CD4-positive, alpha-beta T cell treated with Interferon gamma for 1 hour (primary cell): ENCODE results near the gene VPS39.

ENCODE experiments used
- DNase-seq: peaks from one replicate; pipeline ENCODE4 v3.0.0-alpha.2; 2020

Gene VPS39

DNA sequence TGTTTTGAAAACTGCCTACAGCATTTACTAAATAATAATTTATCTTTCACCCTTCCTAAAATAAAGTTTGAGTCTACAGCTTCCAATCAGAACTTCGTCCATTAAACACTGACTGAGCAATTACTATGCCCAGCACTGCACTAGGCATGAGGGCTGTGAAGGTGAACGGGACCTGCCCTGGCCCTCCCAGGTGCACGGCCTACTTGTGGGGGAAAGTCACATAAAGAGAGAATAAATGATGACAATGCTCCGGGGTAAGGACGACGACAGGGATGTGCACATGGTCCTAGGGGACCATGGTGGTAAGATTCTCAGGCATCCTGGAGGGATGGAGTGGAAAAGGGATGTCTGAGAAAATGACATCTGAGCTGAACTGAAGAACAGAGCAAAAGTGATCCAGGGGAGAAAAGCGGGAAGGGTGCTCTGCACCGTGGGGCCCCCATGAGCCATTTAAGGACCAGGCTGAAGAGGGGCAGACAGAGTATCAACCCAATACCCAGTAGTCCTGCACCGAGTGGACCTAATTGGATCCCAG, 63.2 kb downstream of the VPS39 start:
- DNase-seq = no peak

DNA sequence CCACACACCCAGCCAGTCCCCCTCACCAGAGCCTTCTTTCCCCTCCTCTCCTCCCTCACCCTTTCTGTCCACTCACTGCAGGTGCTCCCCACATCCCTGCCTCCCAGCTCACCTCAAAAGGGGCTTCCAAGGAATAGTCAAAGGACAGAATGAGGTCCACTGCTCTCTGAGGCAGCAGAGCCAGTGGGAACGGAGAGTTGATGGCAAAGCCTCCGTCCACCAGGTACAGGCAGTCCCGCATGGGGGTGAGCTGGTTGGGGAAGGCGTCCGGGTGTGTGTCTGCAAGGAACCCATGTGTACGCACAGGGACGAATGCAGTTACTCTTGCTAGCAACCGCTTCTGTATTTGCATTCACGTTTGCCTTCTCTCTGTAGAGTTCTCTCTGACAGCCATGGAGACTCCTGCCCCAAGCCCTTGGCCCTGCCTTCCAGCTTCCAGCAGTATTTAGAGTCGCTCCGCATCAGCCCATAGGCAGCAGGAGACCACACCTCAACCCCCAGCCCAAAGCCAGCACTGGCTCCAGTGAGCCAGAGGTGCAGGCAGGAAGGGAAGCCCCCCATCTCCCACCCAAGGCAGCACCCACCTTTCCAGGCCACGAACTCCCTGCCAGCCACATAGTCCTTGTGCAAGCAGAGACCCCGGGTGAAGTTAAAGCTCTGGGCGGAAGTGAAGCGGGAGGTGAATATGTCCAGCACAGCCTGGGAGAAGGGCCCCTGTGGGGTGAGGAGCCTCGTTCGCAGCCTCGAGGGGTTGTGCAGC, 64.1 kb downstream of the VPS39 start:
- DNase-seq = no peak

DNA sequence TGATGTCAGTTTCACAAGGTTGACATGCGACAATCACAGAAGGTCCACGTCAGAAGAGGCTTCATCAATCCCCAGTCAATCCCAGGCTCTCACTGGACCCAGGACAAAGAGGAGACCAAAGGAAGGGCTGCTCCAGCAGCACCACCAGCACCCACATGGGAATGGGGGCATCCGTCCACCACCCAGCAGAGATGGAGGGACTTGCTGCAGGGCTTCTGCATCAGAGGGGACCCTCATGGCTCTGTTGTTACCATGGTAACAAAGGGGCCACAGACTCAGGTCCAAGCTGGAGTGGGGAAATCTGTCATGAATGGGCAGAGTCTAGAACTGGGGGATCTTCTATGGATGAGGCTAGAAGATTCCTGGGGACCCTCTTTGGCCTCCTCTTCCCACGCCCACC, 64.7 kb downstream of the VPS39 start:
- DNase-seq = no peak

DNA sequence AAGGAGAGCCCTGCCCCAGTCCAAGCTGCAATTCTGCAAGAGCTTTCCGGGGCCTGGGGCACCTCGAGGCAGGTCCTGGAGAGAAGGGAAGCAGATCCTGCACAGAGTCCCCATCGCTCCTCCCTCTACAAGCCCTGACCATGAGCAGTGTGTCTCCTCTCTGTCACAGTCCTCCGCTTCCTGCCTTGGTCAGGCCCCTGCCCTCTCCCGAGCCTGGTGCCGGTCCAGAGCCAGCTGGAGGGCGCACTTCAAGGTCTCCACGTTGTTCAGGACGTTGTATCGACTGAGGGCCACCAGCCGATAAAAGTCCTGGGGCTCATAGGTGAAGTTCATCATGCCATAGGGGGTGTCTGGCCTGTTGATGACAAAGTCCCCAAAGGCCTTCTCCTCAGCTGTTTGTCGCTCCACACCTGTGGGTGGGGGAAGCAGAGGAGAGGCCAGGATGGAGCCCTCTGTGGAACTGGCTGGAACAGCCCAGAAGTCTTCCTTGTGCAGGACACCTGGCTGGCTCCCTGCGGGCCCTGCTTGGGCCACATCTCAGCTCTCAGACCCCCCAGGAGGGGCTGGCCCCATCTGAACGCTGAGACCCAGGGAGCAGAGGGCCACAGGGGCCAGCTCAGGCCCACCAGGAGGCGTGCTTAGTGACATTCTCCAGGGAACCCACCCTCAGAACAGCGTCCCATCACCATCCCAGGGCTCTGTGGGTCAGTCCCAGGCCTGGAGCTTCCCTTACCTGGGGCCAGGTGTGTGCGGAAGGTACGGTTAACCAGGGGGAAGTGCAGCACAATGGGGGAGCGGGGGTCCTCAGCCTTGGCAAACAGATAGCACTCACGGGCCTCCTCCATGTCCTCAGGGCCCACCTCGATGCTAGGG, 66.1 kb downstream of the VPS39 start:
- no peak for DNase-seq

DNA sequence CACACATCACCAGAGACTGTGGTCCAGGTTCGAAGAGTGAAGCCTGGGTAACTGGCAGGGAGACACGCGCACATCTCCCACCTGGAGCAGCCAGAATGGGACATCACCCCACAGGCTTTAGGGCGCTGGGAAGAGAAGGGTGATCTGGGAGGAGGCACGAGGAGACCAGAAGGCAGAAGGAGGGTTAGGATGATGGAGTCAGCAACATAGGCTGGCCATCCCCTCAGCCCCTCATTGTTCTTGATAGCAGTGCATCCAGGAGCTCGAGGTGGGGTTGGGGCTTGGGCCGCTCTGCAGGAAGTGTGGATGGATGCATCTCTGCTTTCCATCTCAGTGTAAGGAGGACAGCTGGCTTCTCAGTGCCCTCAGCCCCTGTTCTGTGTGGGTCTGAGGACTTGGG, 66.9 kb downstream of the VPS39 start:
- no peak for DNase-seq

GRCh38 chr15:42140383-42141070, 67.6 kb downstream of the VPS39 start:
- no peak for DNase-seq

- no peak for DNase-seq
Measured at GRCh38 chr15:42139596-42139995, 68.5 kb downstream of the VPS39 start.

DNA sequence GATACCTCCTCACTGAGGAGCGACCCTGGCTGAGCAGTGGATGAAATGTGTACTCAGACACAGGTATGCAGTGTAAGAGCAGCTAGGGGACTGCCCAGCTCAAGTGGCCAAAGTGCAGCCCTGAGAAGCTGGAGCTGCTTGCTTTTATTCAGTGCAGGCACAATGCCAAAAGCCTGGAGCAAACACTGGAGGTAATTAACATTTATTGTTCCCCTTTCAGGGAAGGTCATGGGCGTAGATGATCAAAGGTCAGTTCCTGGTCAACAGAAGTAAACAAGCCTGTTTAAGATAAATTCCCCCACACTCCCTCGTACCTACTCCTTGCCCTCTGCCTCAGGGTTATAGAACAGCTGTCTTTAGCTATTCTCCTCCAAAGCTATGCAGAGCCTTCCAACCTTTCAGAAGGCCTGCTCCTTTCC, 69.1 kb downstream of the VPS39 start:
- DNase-seq = no peak

DNA sequence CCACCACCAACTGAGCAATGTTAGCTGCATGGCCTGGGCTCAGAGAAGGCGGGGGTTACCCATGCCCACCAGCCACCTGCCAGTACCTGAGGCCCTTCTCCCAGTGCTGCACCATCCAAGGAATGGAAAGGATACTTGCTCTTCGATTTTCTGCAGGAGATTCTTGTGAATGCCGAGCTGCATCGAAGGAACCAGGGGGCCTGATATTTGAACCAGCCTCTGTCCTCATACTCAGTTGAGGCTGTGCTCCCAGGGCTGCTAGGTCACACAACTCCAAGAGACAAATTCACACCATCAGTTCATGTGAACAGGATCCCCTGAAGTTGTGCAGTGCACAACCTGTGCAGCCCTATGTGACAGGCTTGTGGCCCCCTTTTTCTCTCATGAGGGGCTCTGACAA, 69.7 kb downstream of the VPS39 start:
- no peak for DNase-seq

GRCh38 chr15:42137461-42138261, 70.4 kb downstream of the VPS39 start:
- DNase-seq = no peak

DNA sequence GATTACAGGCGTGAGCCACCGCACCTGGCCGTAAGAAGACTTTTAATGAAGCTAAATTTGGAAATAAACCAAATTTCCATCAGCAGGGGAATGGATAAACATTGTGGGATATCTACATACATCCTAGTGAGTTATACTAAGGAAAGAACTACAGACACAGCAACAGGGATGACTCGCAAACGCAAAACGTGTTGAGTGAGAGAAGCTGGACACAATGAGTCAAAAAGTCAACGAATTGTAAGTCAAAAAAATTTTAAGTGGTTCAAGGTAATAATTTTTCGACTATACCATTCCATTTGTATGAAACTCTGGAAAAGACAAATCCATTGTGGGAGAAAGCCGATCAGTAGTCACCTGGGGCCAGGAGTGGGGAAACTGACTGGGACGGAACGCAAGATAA, 71.6 kb downstream of the VPS39 start:
- DNase-seq = no peak

DNA sequence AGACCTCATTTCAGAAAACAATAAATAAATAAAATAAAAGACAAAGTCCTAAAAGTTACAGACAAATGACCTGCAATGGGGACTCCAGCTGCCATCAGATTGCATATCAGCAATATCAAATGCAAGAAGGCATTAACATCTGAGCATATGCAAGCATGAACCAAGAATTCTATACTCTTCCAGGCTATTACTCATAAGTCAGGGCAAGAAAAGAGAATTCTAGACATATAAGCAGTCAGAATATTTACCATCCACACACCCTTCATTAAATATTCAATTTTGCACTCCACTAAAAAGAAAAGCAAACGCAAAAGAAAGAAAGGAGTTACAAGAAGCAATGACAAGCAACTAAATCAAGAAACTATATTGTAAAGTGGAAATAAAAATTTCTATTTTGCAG, 72.8 kb downstream of the VPS39 start:
- no peak for DNase-seq

DNA sequence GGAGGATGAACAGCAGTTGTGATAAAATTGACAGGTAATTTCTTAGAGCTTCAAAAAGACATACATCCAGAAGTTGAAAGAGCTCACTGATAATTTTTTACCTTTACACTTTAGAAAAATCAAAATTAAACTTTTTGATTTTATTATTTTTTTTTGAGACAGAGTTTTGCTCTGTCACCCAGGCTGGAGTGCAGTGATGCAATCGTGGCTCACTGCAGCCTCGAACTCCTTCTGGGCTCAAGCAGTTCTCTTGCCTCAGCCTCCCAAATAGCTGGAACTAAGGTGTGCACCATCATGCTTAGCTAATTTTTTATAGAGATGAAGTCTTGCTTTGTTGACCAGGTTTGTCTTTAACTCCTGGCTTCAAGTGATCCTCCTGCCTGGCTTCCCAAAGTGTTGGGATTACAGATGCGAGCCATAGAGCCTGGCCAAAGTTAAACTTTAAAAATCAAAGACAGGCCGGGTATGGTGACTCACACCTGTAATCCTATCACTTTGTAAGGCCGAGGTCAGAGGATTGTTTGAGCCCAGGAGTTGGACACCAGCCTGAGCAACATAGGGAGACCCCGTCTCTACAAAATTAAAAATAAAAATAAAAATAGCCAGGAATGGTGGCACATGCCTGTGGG, 73.4 kb downstream of the VPS39 start:
- DNase-seq = no peak

GRCh38 chr15:42133886-42134502, 74.1 kb downstream of the VPS39 start:
- peak; percentile 28 for DNase-seq

- no peak for DNase-seq
Measured at GRCh38 chr15:42133356-42133755, 74.7 kb downstream of the VPS39 start.

- DNase-seq = no peak
Measured at GRCh38 chr15:42131826-42132806, 76.0 kb downstream of the VPS39 start.

- DNase-seq = no peak
Measured at GRCh38 chr15:42131006-42131405, 77.1 kb downstream of the VPS39 start.

- no peak for DNase-seq
Measured at GRCh38 chr15:42130246-42130986, 77.7 kb downstream of the VPS39 start.

DNA sequence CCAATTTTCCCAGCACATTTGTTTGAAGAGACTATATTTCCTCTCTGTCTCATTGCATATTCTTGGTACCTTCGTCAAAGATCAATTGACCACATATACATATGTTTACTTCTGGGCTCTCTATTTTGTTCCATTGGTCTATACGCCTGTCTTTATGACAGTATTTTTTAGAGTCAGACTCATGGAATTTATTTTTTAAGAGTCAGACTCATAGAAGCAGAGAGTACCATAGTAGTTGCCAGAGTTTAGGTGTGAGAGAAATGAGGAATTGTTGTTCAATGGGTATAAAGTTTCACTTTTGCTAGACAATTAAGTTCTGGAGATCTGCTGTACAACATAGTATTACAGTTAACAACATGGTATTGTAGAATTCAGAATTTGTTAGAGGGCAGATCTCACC, 78.7 kb downstream of the VPS39 start:
- DNase-seq = no peak

GRCh38 chr15:42128476-42128875, 79.6 kb downstream of the VPS39 start:
- no peak for DNase-seq
